B cell (primary cell): ENCODE measurements around the gene STAT1. TPM values are rescaled to one million over a fixed set of nuclear protein-coding genes. Genes with fewer than 3 reads are reported as not detected.

Experiments
- ATAC-seq: fragments of 200-7000 bp; cut with Tn5 transposase; one replicate; pipeline ENCODE4 v1.10.0; 2021; ENCODE audit warnings: low read depth, mild to moderate bottlenecking, moderate number of reproducible peaks, moderate library complexity
- CTCF ChIA-PET: fragments of 350-600 bp; sonication (Branson Sonifier 250); formaldehyde crosslinking; loops from one replicate; lab custom pipeline; 2021; ENCODE audit warnings: antibody characterized with exemption, inconsistent platforms; lab: Charles Lee
- POLR2A ChIA-PET: fragments of 350-600 bp; sonication (Branson Sonifier 250); formaldehyde crosslinking; loops from one replicate; lab custom pipeline; 2021; ENCODE audit warnings: antibody characterized with exemption; lab: Charles Lee
- DNase-seq: peaks from one replicate; pipeline ENCODE4 v3.0.0; 2013
- H2AFZ ChIP-seq: 2 replicates; pipeline ENCODE4 v1.6.1; 2012; ENCODE audit warnings: mild to moderate bottlenecking, low read depth, low read length; ENCODE audit not compliant: insufficient read depth, poor library complexity, severe bottlenecking
- H3K27ac ChIP-seq, 2 donors: 1 replicate in 1 of 2; 2 replicates in 1 of 2; pipeline ENCODE4 v1.5.1; 2012 to 2013; ENCODE audit warnings: low read length in 2 of 2, mild to moderate bottlenecking in 2 of 2, moderate library complexity in 1 of 2
- H3K27me3 ChIP-seq, 4 experiments: fragments of 200-600 bp in 1 of 4; sonication (generic) in 1 of 4; replicated peaks in 1 of 4; 1 replicate in 2 of 4; 2 replicates in 2 of 4; pipeline versions ENCODE4 v1.6.1 to v1.7.0; 2013 to 2016; ENCODE audit warnings: low read length in 3 of 4, mild to moderate bottlenecking in 2 of 4, mixed read lengths in 1 of 4, moderate library complexity in 1 of 4; ENCODE audit not compliant: insufficient read depth in 4 of 4, control insufficient read depth in 3 of 4; ENCODE audit errors: control extremely low read depth in 1 of 4
- H3K36me3 ChIP-seq, 2 experiments: replicated peaks in 1 of 2; 1 replicate in 1 of 2; 2 replicates in 1 of 2; pipeline versions ENCODE4 v1.6.1 to v1.7.1; 2013; ENCODE audit warnings: low read length in 1 of 2; ENCODE audit not compliant: insufficient read depth in 2 of 2, control insufficient read depth in 1 of 2; ENCODE audit errors: control extremely low read depth in 1 of 2, extremely low read depth in 1 of 2
- H3K4me1 ChIP-seq, 2 donors: fragments of 200-600 bp in 1 of 2; sonication (generic) in 1 of 2; 1 replicate in 1 of 2; 2 replicates in 1 of 2; pipeline versions ENCODE4 v1.5.1 to v1.6.1; 2013 to 2017; ENCODE audit warnings: low read length in 2 of 2; ENCODE audit not compliant: control insufficient read depth in 2 of 2, insufficient read depth in 2 of 2
- H3K4me2 ChIP-seq: replicated peaks from 2 replicates; pipeline ENCODE3; 2012; ENCODE audit warnings: mild to moderate bottlenecking, low read depth, low read length; ENCODE audit not compliant: poor library complexity, severe bottlenecking
- H3K4me3 ChIP-seq, 5 experiments: fragments of 200-600 bp in 1 of 5; sonication (generic) in 1 of 5; 1 replicate in 3 of 5; 2 replicates in 2 of 5; pipeline versions ENCODE4 v1.5.1 to v1.7.0; 2011 to 2016; ENCODE audit warnings: low read length in 4 of 5, mild to moderate bottlenecking in 4 of 5, low read depth in 2 of 5, control low read depth in 1 of 5, moderate library complexity in 1 of 5; ENCODE audit not compliant: insufficient read depth in 1 of 5; ENCODE audit errors: control extremely low read depth in 1 of 5, extremely low read depth in 1 of 5
- H3K79me2 ChIP-seq: fragments of 200-600 bp; sonication (generic); one replicate; pipeline ENCODE4 v1.6.0; 2016; ENCODE audit warnings: low read length; ENCODE audit not compliant: control insufficient read depth, insufficient read depth
- H3K9ac ChIP-seq: fragments of 200-600 bp; sonication (generic); 2 replicates; pipeline ENCODE4 v1.6.1; 2017; ENCODE audit warnings: mild to moderate bottlenecking, low read length, moderate library complexity
- H3K9me3 ChIP-seq, 3 donors: one replicate each; pipeline versions ENCODE4 v1.6.1 to v1.7.1; 2013; ENCODE audit warnings: low read length in 2 of 3; ENCODE audit not compliant: control insufficient read depth in 2 of 3, insufficient read depth in 1 of 3; ENCODE audit errors: control extremely low read depth in 1 of 3
- H4K20me1 ChIP-seq: 2 replicates; pipeline ENCODE4 v1.6.0; 2012; ENCODE audit warnings: mild to moderate bottlenecking, low read length; ENCODE audit not compliant: insufficient read depth, control insufficient read depth, poor library complexity, severe bottlenecking
- H3K27ac Mint-ChIP-seq: one replicate; pipeline ENCODE4 v1.8.0; 2021; ENCODE audit warnings: mixed read lengths
- H3K27me3 Mint-ChIP-seq: one replicate; pipeline ENCODE4 v1.8.0; 2021; ENCODE audit warnings: mixed read lengths
- H3K4me1 Mint-ChIP-seq: one replicate; pipeline ENCODE4 v1.8.0; 2021; ENCODE audit warnings: mixed read lengths
- H3K4me3 Mint-ChIP-seq: one replicate; pipeline ENCODE4 v1.8.0; 2021; ENCODE audit warnings: mixed read lengths
- H3K9me3 Mint-ChIP-seq: one replicate; pipeline ENCODE4 v1.8.0; 2022; ENCODE audit warnings: mixed read lengths; ENCODE audit not compliant: insufficient read depth
- CTCF ChIP-seq: fragments of 200-600 bp; IDR thresholded peaks from one replicate; pipeline ENCODE4 v1.8.0; 2022; ENCODE audit warnings: antibody characterized with exemption, mild to moderate bottlenecking
- EZH2 ChIP-seq: IDR thresholded peaks from 2 replicates; pipeline ENCODE4 v1.6.1; 2012; ENCODE audit warnings: borderline replicate concordance, low read depth, mild to moderate bottlenecking, moderate library complexity, low read length; ENCODE audit not compliant: insufficient read depth, poor library complexity, severe bottlenecking
- WGBS: methylation state at CpG from one replicate; pipeline ENCODE4 v1.1.5; 2013; ENCODE audit warnings: missing lambda C conversion rate; ENCODE audit not compliant: insufficient coverage; 5-methylcytosine and 5-hydroxymethylcytosine counted together
- intact Hi-C: fragments of 100-400 bp; cut with micrococcal nuclease; formaldehyde crosslinking; loops from one replicate; pipeline ENCODE4 v1.10.0; 2022
- polyA plus RNA-seq: library from polyadenylated mRNA; depleted of rRNA; stranded (reverse); fragments of >200 nt; gene quantifications from 2 replicates; pipeline ENCODE4 v1.2.3, GENCODE V29; 2012
- total RNA-seq, 2 donors: library from RNA; stranded (reverse); fragments of 120-200 nt in 1 of 2; gene quantifications; 1 replicate in 1 of 2; 2 replicates in 1 of 2; pipeline versions ENCODE4 v1.2.3 to v1.2.4, GENCODE V29; 2013 to 2022

The STAT1 gene
- total and polyA plus RNA-seq, 2 donors (not counting 1 experiment from before 2014, with no cell fraction given), result 20.5 to 50.9 TPM

DNA sequence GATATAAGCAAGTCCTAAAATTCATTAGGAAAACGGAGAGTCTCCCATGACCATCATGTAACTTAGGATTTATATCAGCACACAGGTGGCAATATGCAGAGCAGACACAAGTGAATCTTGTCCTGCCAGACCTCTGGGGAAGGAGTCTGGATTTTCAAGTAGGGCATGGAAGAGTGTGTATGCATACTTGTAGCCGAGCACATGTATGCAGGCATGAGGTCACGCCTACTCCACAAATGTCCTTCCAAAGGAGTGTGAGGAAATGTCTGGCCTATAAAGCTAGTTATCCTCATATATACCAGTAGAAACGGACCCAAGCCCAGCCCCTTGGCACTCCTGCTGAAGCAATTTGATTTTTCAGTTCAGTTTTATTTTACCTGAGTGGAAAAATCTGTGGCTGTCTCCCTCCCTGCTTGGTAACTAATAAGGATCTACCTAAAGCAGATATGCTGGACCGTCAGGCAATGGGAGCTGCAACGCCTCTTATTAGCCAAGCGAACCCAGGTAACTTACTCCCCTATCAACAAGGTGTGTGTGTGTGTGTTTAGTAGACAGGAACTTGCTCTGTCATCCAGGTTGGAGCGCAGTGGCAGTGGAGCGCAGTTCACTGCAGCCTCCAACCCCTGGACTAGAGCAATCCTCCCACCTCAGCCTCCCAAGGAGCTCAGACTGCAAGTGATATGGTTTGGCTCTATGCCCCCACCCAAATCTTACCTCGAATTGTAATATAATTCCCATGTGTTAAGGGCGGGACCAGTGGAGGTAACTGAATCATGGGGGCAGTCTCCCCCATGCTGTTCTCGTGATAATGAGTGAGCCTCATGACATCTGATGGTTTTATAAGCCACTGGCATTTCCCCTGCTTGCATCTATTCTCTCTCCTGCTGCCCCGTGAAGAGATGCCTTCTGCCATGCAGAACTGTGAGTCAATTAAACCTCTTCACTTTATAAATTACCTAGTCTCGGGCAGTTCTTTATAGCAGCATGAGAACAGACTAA lies 2.8 kb downstream of the STAT1 start:
- TF ChIP-seq CTCF (no peak), EZH2 (no peak)
- DNase-seq, result no peak
- CTCF ChIA-PET, result interaction anchor here (0.8 to 2.3 kb wide), 4 partner anchors 9 to 474 kb away, joined by 3 to 7 read pairs (median 3); no protein-coding TSS in a partner anchor
- Mint-ChIP-seq H3K9me3 (no peaks in the 10 kb centered on the region), H3K27ac (no peak overlapping the region), H3K4me3 (peak overlapping the region; percentile 32), H3K4me1 (peaks cover 25% of the 10 kb centered on the region), H3K27me3 (no peaks in the 10 kb centered on the region)
- H3K4me3 ChIP-seq, result no peak overlapping the region
- peaks cover 46% of the 10 kb centered on the region for H3K79me2 ChIP-seq
- intact Hi-C loops, result loop anchor here (5.0 kb wide), 1 partner anchor 1229 kb away; the partner anchor contains the start of genes ORMDL1 and PMS1
- H3K9me3 ChIP-seq, result no peaks in the 10 kb centered on the region
- H3K36me3 ChIP-seq, result peaks cover 9 to 30% of the 10 kb centered on the region in 2 experiments
- H3K9ac ChIP-seq, result no peak overlapping the region
- POLR2A ChIA-PET, result no interaction called here
- H3K4me2 ChIP-seq, result peak overlapping the region; percentile 5
- ATAC-seq, result no peak
- WGBS, result 93% methylated on average over 5 of the region's 14 CpGs
- H3K27me3 ChIP-seq, result no peaks in the 10 kb centered on the region
- H2AFZ ChIP-seq, result no peak overlapping the region
- H3K4me1 ChIP-seq, result peaks cover 44 to 49% of the 10 kb centered on the region in 2 donors
- H3K27ac ChIP-seq, result no peak overlapping the region
- H4K20me1 ChIP-seq, result peaks cover 16% of the 10 kb centered on the region
